Keratinocyte (primary cell): ENCODE measurements around the gene CHST12.

Source experiments
- EZH2 ChIP-seq: IDR thresholded peaks from one replicate; pipeline ENCODE4 v1.6.1; 2012; ENCODE audit warnings: inconsistent platforms, mild to moderate bottlenecking, low read length, moderate library complexity
- TF ChIP-seq, protein P1 (sequence below), 3 experiments: IDR thresholded peaks in 1 of 3; conservative IDR thresholded peaks in 1 of 3; optimal IDR thresholded peaks in 1 of 3; 2 replicates in 2 of 3; 3 replicates in 1 of 3; pipeline versions ENCODE3 to v1.5.1; 2011; ENCODE audit warnings: low read length in 3 of 3, mild to moderate bottlenecking in 3 of 3, moderate library complexity in 2 of 3, control low read depth in 1 of 3, inconsistent platforms in 1 of 3; ENCODE audit not compliant: insufficient read depth in 2 of 3; ENCODE audit errors: extremely low read depth in 1 of 3

DNA sequence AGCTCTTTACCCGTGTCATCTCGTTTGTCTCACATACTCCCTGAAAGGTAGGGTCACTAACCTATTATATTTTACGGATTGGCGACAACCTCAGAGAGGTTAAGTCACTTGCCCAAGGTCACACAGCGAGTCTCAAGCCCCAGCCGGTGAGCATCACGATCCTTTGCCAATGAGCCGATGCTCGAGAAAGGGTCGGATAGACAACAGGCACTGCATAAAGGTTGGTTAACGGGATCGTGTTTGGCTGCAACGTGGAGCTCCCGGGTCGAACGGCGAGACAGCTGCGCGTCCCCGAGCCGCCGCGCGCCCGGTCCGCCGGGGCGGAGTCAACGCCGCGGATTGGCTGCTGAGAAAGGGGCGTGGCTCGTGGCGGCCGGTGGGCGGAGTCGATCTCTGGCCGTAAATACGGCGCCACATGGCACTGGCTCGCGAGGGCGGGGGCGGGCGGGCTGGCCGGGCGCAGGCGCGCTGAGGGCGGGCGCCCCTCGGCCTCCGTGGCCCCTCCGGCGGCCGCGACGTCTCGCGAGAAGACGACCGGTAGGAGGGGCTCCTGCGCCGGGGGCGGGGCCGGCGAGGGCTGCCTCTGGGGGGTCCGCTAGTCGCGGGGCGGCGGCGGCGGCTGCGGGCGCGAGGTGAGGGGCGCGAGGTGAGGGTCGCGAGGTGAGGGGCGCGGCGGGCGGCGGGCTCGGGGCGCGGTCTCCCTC, at the start of gene CHST12:
- TF ChIP-seq, protein P1, sequence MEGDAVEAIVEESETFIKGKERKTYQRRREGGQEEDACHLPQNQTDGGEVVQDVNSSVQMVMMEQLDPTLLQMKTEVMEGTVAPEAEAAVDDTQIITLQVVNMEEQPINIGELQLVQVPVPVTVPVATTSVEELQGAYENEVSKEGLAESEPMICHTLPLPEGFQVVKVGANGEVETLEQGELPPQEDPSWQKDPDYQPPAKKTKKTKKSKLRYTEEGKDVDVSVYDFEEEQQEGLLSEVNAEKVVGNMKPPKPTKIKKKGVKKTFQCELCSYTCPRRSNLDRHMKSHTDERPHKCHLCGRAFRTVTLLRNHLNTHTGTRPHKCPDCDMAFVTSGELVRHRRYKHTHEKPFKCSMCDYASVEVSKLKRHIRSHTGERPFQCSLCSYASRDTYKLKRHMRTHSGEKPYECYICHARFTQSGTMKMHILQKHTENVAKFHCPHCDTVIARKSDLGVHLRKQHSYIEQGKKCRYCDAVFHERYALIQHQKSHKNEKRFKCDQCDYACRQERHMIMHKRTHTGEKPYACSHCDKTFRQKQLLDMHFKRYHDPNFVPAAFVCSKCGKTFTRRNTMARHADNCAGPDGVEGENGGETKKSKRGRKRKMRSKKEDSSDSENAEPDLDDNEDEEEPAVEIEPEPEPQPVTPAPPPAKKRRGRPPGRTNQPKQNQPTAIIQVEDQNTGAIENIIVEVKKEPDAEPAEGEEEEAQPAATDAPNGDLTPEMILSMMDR (optimal IDR thresholded peaks at IDR 0.05 in 1 of 3, IDR thresholded peaks at IDR 0.05 in 1 of 3, conservative IDR thresholded peaks at IDR 0.05 in 1 of 3; ENCODE audit: extremely low read depth in 1 of 3, insufficient read depth in 2 of 3, low read length in 3 of 3): no peak
- no peak for TF ChIP-seq EZH2
